ENCODE results near the gene NRG3.
"Not testable (repeated sequence)": the region's sequence is repeated elsewhere in the genome, so short reads cannot be mapped to it uniquely, and the experiment has no call there.

Gene NRG3

GRCh38 chr10:81963606-81964005 is 88.6 kb downstream of the NRG3 start:
- no peak for DNase-seq

DNA sequence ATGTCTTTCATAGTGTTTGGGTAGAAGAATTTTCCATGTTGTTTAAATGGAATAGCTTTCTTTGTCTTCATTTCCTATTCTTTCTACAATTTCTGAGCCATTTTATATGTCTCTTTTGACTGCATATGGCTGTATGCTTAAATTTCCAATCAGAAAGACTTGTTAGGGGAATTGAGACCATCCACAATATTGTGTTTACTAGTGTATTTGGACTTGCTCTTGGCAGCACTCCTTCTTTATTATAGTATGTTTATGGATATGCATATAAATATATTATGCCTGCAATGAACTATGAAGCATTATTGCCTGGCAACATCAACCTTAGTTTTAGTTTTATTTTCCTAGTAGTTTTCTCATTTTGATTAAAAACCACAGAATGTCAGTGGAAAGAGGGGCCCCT is 92.7 kb downstream of the NRG3 start:
- no peak for DNase-seq

DNA sequence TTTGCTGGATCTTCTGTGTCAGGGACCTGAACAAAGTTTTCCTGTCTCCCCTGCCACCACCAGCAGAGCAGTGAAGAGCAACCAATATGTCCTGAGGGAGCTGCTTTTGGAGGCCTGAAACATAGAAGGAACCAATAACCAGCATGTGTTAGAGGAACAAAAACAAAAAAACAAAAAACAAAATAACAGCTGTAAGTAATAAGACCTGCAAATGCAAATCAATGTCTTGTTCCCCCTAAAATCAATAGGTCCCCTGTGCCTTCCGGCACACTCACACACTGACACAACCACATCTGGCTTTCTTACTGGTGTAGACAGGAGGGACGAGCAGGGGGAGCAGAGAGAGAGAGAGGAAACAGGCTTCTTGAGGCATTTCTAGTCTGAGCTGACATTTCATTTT is 94.1 kb downstream of the NRG3 start:
- DNase-seq = no peak

GRCh38 chr10:81978238-81978637 is 103.2 kb downstream of the NRG3 start:
- peak; percentile 76 for DNase-seq

DNA sequence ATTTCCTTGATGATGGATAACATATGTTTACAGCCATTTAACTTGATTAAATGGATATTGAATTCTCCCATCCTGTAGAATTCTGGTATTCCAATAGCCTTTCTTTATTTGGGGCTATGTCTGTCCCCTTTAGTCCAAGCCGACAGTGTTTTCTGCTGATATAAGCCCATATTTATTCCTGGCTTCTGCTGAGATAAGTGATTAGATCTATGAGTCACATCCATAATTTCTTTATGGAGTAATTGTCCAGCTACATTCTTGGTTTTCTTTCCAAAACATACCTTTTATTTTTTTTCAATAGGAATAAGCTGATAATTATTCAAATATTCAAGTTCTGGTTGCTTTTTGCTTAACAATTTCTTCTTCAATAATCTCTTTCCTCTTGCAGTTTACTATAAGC is 106.7 kb downstream of the NRG3 start:
- no peak for DNase-seq

DNA sequence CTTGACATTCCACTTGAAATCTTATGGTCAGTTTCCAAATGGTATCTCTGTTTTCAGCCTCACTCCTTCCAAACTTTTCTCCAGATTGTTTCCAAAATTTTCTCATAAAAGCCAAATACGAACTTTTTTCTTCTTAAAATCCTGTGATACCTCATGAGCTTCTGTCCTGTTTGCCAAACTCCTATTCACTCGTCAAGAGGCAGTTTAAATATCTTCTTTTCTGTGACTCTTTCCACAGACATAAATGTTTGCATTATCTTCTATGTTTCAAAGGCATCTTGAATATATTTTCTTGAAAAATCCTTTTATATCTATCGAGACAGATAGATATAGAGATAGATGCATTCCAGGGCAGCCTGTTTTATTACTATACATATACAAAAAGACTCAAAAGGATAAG is 109.4 kb downstream of the NRG3 start:
- DNase-seq = no peak

DNA sequence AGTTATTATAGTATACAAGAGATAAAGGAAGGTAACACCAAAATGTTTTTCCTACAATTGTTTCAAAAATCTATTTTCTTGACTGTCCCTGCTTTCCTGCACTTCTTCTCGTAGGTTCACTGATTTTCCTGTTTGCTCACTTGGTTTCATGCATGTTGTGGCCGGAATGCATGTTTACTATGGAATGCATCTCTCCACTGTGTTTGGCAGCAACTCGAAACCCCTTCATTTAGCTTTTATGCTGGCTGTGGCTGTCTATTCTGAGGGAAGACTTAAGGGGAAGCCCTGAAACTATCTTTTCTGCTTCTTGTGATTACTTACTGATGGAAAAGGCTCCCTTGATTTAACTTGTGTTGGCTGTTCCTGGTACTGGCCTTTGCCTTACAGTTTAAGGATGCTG is 120.3 kb downstream of the NRG3 start:
- DNase-seq = no peak

GRCh38 chr10:81996927-81997326 is 121.9 kb downstream of the NRG3 start:
- DNase-seq = no peak

GRCh38 chr10:82020999-82021398 is 146.0 kb downstream of the NRG3 start:
- no peak for DNase-seq

GRCh38 chr10:82027711-82028110 is 152.7 kb downstream of the NRG3 start:
- no peak for DNase-seq

DNA sequence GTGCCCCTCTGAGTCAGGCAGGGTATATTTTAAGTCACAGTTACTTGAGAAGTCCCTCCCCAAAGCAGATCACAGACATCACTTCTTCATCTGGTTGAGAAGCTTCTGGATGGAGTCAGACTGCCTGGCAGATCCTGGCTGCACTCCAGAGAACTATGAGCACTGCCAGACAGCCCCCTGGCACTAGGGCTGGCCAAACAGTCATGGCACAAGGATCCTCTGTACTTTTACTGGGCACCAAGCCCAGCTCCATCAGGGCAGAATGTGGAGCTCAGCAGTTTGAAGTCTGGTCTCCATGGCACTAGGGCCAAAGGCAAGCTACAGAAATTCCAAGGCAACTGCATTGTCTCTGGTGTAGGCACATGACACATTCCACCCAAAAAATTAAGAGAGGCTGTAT is 162.1 kb downstream of the NRG3 start:
- DNase-seq = no peak

DNA sequence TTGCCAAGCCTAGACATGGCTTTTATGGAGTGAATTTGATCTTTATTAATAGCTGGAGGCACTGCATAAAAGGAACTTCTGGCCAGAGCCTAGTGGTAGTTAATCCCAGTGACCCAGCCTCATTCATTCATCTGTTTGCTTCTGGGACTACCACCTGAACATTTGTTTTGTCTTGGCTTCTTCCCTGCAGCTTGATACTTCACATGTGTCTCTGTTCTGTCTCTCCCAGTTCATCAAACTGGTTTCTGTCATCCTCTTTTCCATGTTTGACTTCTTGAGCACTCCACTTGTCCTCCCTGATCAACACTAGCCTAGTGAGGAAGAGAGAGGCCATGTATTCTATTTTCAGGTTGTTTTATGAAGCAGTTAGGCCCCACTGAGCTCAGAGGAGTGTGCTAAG is 163.6 kb downstream of the NRG3 start:
- no peak for DNase-seq

- DNase-seq = no peak
Observed at GRCh38 chr10:82040336-82040735, 165.3 kb downstream of the NRG3 start.

DNA sequence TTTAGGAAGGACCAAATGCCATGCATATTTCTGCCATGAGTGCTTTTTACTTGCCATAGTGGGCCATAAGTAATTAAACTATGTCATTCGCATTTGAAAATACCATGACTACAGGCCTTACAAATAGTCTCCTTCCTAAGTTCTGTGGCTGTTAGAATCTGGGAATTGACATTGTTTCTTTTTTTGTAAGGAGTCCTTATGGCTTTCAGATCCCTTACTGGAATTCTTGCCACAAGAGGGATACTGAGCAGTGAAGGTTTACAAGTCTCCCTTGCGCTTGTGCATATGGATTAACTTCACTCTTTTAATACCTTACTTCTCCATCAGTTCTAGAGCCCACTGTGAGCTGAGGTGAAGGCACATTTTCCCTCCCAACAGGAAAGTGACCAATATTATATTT is 166.0 kb downstream of the NRG3 start:
- DNase-seq = no peak

GRCh38 chr10:82056391-82056790 is 181.4 kb downstream of the NRG3 start:
- DNase-seq = no peak

GRCh38 chr10:82067192-82067591 is 192.2 kb downstream of the NRG3 start:
- not testable (repeated sequence) for DNase-seq

- no peak for DNase-seq
Observed at GRCh38 chr10:82068501-82068900, 193.5 kb downstream of the NRG3 start.

DNA sequence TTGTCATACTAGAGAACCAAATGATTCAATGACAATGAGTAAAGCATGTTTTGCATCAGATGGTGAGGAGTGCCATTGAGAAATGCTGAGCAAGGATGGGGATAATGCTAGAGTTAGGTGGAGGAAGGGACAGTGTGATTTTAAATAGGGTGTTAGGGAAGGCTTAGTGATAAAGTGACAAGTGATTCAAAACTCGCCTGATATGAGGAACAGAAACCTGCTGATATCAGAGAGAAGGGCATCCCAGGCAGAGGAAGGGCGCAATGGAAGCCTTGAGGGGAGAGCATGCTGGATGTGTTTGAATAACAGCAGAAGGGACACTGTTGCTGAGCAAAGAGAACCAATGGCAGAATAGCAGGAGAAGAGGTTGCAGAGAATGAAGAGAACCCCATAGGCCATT is 196.2 kb downstream of the NRG3 start:
- DNase-seq = no peak

GRCh38 chr10:82072124-82072523 is 197.1 kb downstream of the NRG3 start:
- DNase-seq = no peak

- no peak for DNase-seq
Observed at GRCh38 chr10:82075605-82076004, 200.6 kb downstream of the NRG3 start.

- no peak for DNase-seq
Observed at GRCh38 chr10:82084496-82084895, 209.5 kb downstream of the NRG3 start.

DNA sequence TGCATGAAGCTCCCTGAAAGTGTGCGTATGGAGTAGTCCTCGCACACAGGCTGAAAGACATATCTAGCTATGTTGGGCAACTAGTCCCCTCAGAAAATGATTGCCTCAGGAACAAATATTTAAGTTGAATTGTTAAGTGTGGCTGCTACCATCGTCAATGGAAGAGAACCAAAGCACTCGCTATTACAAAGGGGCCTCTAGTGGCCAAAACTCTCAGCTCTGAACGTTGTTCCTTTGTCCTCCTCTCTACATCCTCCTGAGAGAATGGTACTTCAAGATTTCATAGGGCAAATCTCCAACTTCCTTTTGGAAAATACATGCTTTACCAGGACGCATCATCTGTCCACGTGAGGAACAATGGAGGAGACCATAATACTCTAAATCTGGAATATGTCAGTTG is 209.9 kb downstream of the NRG3 start:
- no peak for DNase-seq

DNA sequence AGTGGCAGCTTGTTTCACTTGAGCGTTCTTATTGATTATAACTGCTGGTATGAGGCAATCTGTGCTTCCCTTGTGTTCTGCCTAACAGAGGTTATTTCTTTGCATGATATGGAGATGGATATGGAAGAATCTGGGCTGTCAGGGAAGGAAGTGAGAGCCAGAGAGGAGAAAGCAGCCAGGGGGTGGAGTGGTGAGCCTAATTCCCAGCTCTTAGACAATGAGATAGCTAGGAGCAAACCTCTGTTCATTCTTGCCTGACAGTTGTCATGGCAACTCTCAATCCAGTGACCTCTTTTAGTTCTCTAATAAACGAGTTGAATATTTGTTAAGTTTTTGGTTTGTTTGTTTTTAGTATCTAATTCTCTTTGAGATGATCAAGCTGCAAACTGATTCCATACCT is 214.3 kb downstream of the NRG3 start:
- DNase-seq = no peak

DNA sequence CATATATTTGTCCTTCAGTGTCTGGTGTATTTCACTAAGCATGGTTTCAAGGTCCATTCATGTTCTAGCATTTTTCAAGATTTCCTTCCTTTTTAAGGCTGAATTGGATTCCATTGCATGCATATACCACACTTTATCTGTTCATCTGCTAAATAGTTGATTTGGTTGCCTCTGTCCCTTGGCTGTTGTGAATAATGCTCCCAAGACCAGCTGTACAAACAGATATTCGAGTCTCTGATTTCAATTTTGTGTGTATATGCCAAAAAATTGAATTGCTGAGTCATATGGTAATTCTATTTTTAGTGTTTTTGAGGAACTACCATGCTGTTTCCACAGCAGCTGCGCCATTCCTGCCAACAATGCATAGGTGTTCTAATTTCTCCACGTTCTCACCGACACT is 216.4 kb downstream of the NRG3 start:
- DNase-seq = no peak

DNA sequence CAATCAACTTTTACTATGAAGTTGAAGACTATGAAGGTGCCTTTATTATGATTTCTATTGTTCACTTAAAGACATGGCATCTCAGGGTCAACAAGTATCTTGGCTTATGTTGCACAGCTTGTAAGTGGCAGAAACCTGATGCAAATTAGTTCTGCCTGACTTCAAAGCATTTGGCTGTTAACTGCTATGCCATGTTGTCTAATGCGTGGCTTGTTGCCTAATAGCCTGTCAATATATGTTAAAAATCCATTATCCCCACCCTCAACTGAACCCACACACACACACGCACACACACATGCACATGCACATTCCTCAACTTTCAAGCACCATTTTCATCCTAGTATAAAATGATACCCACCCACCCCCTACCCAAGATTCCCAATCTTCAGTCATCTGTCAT is 217.1 kb downstream of the NRG3 start:
- no peak for DNase-seq

- DNase-seq = no peak
Observed at GRCh38 chr10:82124713-82125112, 249.7 kb downstream of the NRG3 start.

All from hematopoietic multipotent progenitor cell treated with erythropoietin and hydrocortisone succinate and interleukin-3 and kit ligand, for 6 days (in vitro differentiated cells).